Hematopoietic multipotent progenitor cell treated with erythropoietin and hydrocortisone succinate and interleukin-3 and kit ligand, for 15 days (in vitro differentiated cells): ENCODE measurements around the gene UTS2B.

Experiments used
- DNase-seq: peaks from one replicate; pipeline ENCODE4 v3.0.0-alpha.2; 2015; ENCODE audit warnings: low spot score

The UTS2B gene

GRCh38 chr3:191238321-191238817, 92.0 kb downstream of the UTS2B start:
- no peak for DNase-seq

GRCh38 chr3:191237047-191237882, 93.1 kb downstream of the UTS2B start:
- no peak for DNase-seq

- DNase-seq, result no peak
Observed at GRCh38 chr3:191236646-191237045, 93.7 kb downstream of the UTS2B start.

GRCh38 chr3:191235331-191236314, 94.7 kb downstream of the UTS2B start:
- DNase-seq, result no peak

GRCh38 chr3:191234216-191234615, 96.1 kb downstream of the UTS2B start:
- DNase-seq, result no peak

- DNase-seq, result no peak
Observed at GRCh38 chr3:191227541-191227940, 102.8 kb downstream of the UTS2B start.

GRCh38 chr3:191221638-191222037, 108.7 kb downstream of the UTS2B start:
- DNase-seq, result no peak

- no peak for DNase-seq
Observed at GRCh38 chr3:191220908-191221307, 109.4 kb downstream of the UTS2B start.

GRCh38 chr3:191217301-191217700, 113.0 kb downstream of the UTS2B start:
- no peak for DNase-seq
